KMS-11 (cell line): ENCODE data around the gene MXRA7.
"Not testable (repeated sequence)": the region's sequence is repeated elsewhere in the genome, so short reads cannot be mapped to it uniquely, and the experiment has no call there.

Experiments
- H2AFZ ChIP-seq: fragments of 200-600 bp; sonication (generic); 2 replicates; pipeline ENCODE4 v1.6.1; 2016; ENCODE audit warnings: antibody characterized with exemption, mixed run types, low read depth
- H3K27ac ChIP-seq: fragments of 200-600 bp; sonication (generic); 2 replicates; pipeline ENCODE4 v1.6.1; 2016; ENCODE audit warnings: mild to moderate bottlenecking, mixed run types
- H3K27me3 ChIP-seq: fragments of 200-600 bp; sonication (generic); 2 replicates; pipeline ENCODE4 v1.6.1; 2017; ENCODE audit warnings: mild to moderate bottlenecking, low read depth, mixed run types, moderate library complexity; ENCODE audit not compliant: insufficient read depth
- H3K36me3 ChIP-seq: fragments of 200-600 bp; sonication (generic); 2 replicates; pipeline ENCODE4 v1.6.1; 2017; ENCODE audit warnings: mild to moderate bottlenecking, mixed run types; ENCODE audit not compliant: insufficient read depth
- H3K4me1 ChIP-seq: fragments of 200-600 bp; sonication (generic); 2 replicates; pipeline ENCODE4 v1.6.1; 2016; ENCODE audit warnings: mild to moderate bottlenecking, low read depth, mixed run types; ENCODE audit not compliant: poor library complexity, severe bottlenecking
- H3K4me2 ChIP-seq: fragments of 200-600 bp; sonication (generic); 2 replicates; pipeline ENCODE4 v1.7.0; 2016; ENCODE audit warnings: mild to moderate bottlenecking, mixed run types
- H3K4me3 ChIP-seq: fragments of 200-600 bp; sonication (generic); IDR thresholded peaks from 2 replicates; pipeline ENCODE4 v1.6.1; 2017; ENCODE audit warnings: low read depth, low read length, mixed read lengths; ENCODE audit not compliant: insufficient read depth
- H3K79me2 ChIP-seq: fragments of 200-600 bp; sonication (generic); 2 replicates; pipeline ENCODE4 v1.6.1; 2016; ENCODE audit warnings: low read depth, mixed run types; ENCODE audit not compliant: insufficient read depth
- H3K9ac ChIP-seq: fragments of 200-600 bp; sonication (generic); 2 replicates; pipeline ENCODE4 v1.6.1; 2016; ENCODE audit warnings: mild to moderate bottlenecking, mixed run types
- H4K20me1 ChIP-seq: fragments of 200-600 bp; sonication (generic); 2 replicates; pipeline ENCODE4 v1.6.1; 2016; ENCODE audit warnings: mild to moderate bottlenecking, mixed run types; ENCODE audit not compliant: insufficient read depth
- TF ChIP-seq, protein P1 (sequence below): fragments of 200-600 bp; sonication (generic); conservative IDR thresholded peaks from 2 replicates; pipeline ENCODE4 v1.6.1; 2017; ENCODE audit warnings: low read depth, mild to moderate bottlenecking, antibody characterized with exemption, low read length, moderate library complexity, mixed read lengths

The MXRA7 gene

GRCh38 chr17:76714822-76715495 lies 4.2 kb upstream of the MXRA7 start:
- Histone ChIP-seq H3K79me2 (no peaks in the 10 kb centered on the region), H3K4me3 (no peak overlapping the region), H3K4me1 (peaks cover 56% of the 10 kb centered on the region), H3K27me3 (peaks cover 4% of the 10 kb centered on the region; the same call in 1 of the 2 replicates), H4K20me1 (no peaks in the 10 kb centered on the region), H3K9ac (peak overlapping the region; percentile 16; the same call in 1 of the 2 replicates), H3K36me3 (peaks cover 15% of the 10 kb centered on the region; the same call in 1 of the 2 replicates), H3K27ac (peak overlapping the region; percentile 88), H2AFZ (no peak overlapping the region), H3K4me2 (peak overlapping the region; percentile 65)
- TF ChIP-seq, protein P1, sequence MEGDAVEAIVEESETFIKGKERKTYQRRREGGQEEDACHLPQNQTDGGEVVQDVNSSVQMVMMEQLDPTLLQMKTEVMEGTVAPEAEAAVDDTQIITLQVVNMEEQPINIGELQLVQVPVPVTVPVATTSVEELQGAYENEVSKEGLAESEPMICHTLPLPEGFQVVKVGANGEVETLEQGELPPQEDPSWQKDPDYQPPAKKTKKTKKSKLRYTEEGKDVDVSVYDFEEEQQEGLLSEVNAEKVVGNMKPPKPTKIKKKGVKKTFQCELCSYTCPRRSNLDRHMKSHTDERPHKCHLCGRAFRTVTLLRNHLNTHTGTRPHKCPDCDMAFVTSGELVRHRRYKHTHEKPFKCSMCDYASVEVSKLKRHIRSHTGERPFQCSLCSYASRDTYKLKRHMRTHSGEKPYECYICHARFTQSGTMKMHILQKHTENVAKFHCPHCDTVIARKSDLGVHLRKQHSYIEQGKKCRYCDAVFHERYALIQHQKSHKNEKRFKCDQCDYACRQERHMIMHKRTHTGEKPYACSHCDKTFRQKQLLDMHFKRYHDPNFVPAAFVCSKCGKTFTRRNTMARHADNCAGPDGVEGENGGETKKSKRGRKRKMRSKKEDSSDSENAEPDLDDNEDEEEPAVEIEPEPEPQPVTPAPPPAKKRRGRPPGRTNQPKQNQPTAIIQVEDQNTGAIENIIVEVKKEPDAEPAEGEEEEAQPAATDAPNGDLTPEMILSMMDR, result peak; percentile 98

- H3K4me2 ChIP-seq, result peak overlapping the region; percentile 65; the same call in 1 of the 2 replicates
- H3K79me2 ChIP-seq, result no peaks in the 10 kb centered on the region
- TF ChIP-seq, protein P1, result no peak
- no peaks in the 10 kb centered on the region for H4K20me1 ChIP-seq
- H2AFZ ChIP-seq, result no peak overlapping the region
- H3K36me3 ChIP-seq, result peaks cover 8% of the 10 kb centered on the region; the same call in 1 of the 2 replicates
- no peak overlapping the region; the same call in 1 of the 2 replicates for H3K27ac ChIP-seq
- H3K9ac ChIP-seq, result no peak overlapping the region
- H3K27me3 ChIP-seq, result peaks cover 4% of the 10 kb centered on the region; the same call in 1 of the 2 replicates
- no peak overlapping the region for H3K4me3 ChIP-seq
- H3K4me1 ChIP-seq, result peaks cover 49% of the 10 kb centered on the region
These were observed 3.6 kb upstream of the MXRA7 start for GRCh38 chr17:76714336-76714735.

DNA sequence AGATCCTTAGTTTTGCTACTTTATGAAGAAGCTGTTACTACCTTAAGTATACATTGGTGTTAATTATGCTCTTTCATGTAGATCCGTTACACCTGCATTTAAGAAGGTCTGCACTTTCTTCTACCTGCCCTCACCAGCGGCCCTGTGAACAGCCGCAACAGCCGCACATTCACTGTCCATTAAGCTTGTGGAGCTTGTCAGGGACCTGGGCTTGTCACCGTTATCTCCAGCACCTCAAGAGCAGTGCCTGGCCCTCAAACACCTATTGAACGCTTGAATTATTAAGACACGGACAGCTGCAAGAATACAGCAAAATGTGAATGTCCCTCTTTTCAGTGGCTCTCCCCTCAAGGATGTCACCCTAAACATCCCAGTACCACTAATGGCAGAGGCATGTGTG lies 3.0 kb upstream of the MXRA7 start:
- H3K79me2 ChIP-seq, result no peaks in the 10 kb centered on the region
- no peak overlapping the region for H2AFZ ChIP-seq
- no peak overlapping the region for H3K4me2 ChIP-seq
- no peaks in the 10 kb centered on the region for H4K20me1 ChIP-seq
- no peak overlapping the region for H3K27ac ChIP-seq
- H3K4me3 ChIP-seq, result no peak overlapping the region
- no peak overlapping the region for H3K9ac ChIP-seq
- TF ChIP-seq, protein P1, result no peak
- H3K36me3 ChIP-seq, result peaks cover 3% of the 10 kb centered on the region; the same call in 1 of the 2 replicates
- peaks cover 46% of the 10 kb centered on the region for H3K4me1 ChIP-seq
- H3K27me3 ChIP-seq, result peaks cover 4% of the 10 kb centered on the region; the same call in 1 of the 2 replicates

DNA sequence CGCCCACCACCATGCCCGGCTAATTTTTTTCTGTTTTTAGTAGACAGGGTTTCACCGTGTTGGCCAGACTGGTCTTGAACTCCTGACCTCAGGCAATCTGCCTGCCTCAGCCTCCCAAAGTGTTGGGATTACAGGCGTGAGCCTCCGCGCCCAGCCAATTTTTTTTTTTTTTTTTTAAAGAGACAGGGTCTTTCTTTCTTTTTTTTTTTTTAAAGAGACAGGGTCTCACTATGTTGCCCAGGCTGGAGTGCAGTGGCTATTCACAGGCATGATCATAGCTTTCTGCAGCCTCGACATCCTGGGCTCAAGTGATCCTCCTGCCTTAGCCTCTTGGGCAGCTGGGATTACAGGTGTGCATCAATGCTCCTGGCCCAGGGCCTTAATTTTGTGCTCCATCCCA lies 1.6 kb upstream of the MXRA7 start:
- not testable (repeated sequence) for H3K4me3 ChIP-seq, H4K20me1 ChIP-seq, H3K79me2 ChIP-seq, H3K4me2 ChIP-seq, H3K27ac ChIP-seq, H2AFZ ChIP-seq, H3K36me3 ChIP-seq, H3K9ac ChIP-seq, H3K27me3 ChIP-seq
- H3K4me1 ChIP-seq, result peaks cover 32% of the 10 kb centered on the region

- not testable (repeated sequence) for H4K20me1 ChIP-seq, H3K4me2 ChIP-seq, H3K36me3 ChIP-seq, H2AFZ ChIP-seq, H3K9ac ChIP-seq, H3K79me2 ChIP-seq, H3K27ac ChIP-seq, H3K27me3 ChIP-seq, H3K4me3 ChIP-seq
- H3K4me1 ChIP-seq, result peaks cover 12% of the 10 kb centered on the region
These were observed 558 bp downstream of the MXRA7 start for GRCh38 chr17:76709951-76710862.
